GM13976 (cell line): ENCODE data around the gene SCGB1A1.

Experiments
- DNase-seq: peaks from one replicate; pipeline ENCODE4 v3.0.0; 2012; ENCODE audit warnings: low spot score
- CTCF ChIP-seq: IDR thresholded peaks from 2 replicates; pipeline ENCODE4 v1.5.1; 2012; ENCODE audit warnings: borderline replicate concordance, mild to moderate bottlenecking; ENCODE audit not compliant: insufficient read depth; ENCODE audit errors: extremely low read depth, missing control alignments, control extremely low read depth
- in situ Hi-C: fragments of 300-500 bp; cut with MboI; formaldehyde crosslinking; loops from one replicate; pipeline ENCODE4 v1.12.0; 2022; ENCODE audit warnings: low sequenced_read_pairs, mixed read lengths, inconsistent platforms; ENCODE audit not compliant: unreplicated experiment

Gene SCGB1A1

DNA sequence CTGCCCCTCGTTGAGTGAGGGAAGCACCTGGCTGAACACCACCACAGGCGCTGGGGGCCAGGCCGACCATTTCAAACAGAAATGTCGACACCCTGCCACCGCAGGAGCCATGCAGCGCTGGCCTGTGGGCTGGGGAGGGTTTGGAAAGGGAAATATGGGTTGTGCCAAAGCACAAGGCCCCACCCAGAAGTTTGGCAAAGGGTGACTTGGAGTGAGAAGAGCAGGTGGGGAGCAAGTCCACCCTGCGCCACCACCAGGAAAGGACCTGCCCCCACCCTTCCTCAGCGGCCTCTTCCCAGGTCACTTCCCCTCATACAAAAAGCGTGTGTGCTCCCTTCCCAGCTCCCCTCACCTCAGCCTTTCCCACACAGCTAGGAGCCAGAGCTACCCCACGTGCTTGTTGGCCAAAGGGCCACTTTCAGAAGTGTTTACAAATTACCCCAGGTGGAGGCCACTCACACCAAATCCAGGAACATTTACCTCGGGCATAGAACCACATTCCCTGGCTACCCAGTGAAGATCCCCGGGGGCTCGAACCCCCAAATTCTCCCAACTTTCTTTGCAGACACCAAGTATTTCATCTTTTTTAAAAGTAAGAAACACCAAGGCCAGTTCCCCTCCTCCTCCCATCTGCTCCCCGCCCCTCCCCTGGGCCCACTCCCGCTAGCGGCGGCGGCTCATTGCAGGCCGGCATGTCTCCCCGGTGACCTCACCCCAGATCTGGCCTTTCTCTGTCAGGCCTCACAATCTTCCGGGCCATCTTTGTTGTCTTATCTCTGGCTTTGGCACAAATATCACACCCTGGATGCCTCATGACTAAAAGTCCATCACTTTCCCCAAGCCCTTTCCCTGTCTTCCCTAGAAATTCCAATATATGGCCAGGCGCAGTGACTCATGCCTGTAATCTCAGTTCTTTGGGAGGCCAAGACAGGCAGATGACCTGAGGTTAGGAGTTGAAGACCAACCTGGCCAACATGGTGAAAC is 20.5 kb upstream of the SCGB1A1 start:
- no peak for TF ChIP-seq CTCF
- in situ Hi-C loops: loop anchor here (25.0 kb wide), 1 partner anchor 464 kb away; no protein-coding TSS in a partner anchor
- DNase-seq: no peak

DNA sequence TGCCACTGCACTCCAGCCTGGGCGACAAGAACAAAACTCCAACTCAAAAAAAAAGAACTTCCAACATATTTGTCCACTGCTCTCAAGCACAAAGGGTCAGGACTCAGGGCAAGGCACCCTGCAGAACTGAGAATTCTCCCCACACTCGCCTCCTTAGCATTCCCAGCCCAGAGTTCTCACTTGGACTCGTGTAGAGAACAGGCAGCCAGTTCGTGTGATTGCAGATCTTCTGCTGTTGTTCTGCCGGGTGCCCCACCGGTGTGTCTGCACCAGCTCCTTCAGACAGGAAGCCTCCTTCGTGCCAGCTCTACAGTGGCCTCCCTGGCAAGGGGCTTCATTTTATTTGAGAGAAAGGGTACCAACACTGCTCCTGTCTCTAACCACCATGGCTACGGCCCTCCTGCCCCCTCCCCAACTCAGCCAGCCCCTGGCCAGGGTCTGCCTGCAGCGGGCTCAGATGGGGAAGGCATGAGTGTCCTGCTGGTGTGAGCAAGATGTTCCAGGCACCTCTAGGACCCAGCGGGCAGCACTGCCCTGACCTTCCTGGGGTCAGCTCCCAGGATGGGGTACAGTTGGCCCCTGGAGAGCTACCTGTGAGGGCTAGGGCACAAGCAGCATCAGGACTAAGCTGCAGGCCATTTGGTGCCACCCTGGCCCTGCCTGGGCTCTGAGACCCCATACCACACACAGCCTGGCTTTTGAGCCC is 19.5 kb upstream of the SCGB1A1 start:
- no peak for DNase-seq
- TF ChIP-seq CTCF: no peak
- in situ Hi-C loops: loop anchor here (25.0 kb wide), 1 partner anchor 463 kb away; no protein-coding TSS in a partner anchor

DNA sequence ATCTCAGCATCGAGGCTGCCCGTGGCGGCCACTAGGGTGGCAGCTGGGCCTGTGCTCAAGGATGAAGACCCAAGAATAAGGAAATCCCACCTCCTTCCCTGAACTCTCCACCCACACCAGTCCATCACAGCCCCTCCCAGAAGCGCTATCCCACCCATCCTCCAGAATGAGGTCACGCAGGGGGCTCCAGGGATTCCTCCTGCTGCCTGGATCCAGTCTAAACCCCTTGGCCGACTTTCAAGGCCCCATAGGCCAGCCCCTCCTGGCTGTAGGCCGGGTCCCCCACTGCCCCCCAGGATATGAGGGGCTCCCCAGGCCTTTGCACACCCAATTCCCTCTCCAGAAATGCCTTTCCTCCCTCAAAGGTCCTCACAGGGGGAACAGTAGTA is 19.0 kb upstream of the SCGB1A1 start:
- TF ChIP-seq CTCF: no peak
- in situ Hi-C loops: loop anchor here (10.0 to 25.0 kb wide), 2 partner anchors 295 to 462 kb away; no protein-coding TSS in a partner anchor
- DNase-seq: no peak

DNA sequence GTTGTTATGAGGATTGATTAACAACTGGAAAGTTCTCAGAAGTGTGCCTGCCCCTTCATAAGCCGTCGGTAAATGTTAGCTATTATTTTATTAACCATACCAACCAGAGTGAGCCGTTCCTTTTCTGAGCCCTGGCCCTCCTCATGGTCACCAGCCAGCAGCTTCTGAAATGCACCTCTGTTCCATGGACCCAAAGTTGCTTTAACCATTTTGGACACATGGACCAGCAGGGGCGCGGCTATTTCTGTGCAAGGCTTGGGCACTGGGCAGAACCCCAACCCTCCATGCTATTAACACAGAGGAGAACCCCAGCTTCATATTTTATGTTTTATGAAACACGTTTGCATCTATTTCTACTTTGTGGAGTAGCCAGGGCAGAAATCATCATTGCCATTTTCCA is 18.6 kb upstream of the SCGB1A1 start:
- no peak for TF ChIP-seq CTCF

DNA sequence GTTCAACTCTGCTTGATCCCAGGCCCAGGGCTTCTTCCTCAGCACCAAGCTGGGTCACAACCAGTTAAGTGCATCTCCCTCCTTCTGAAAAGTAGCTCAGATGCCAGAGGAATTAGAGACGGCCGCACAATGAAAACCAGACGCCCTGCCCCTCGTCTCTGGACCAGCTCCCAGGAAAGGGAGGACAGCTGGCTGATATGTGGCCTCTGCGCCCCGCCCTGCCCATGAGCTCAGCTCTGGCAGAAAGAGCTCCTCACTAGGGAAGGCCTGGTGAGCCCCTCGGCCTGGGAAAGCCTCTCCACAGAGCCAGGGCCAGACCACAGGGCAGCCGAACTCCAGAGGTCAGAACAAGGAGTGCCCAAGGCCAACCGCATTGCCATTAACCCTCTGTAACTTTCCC is 18.1 kb upstream of the SCGB1A1 start:
- in situ Hi-C loops: loop anchor here (10.0 kb wide), 1 partner anchor 294 kb away; no protein-coding TSS in a partner anchor
- no peak for TF ChIP-seq CTCF
- DNase-seq: no peak

More for the DNA sequence above, 18.6 kb upstream of the SCGB1A1 start:
- no peak for DNase-seq
- in situ Hi-C loops: loop anchor here (10.0 kb wide), 1 partner anchor 295 kb away; no protein-coding TSS in a partner anchor

- no peak for DNase-seq
- in situ Hi-C loops: loop anchor here (10.0 kb wide), 1 partner anchor 293 kb away; no protein-coding TSS in a partner anchor
- TF ChIP-seq CTCF: no peak
Measured at GRCh38 chr11:62401356-62401755, 17.5 kb upstream of the SCGB1A1 start.
